Ovary (tissue), 3 donors: Measurements from ENCODE around the gene INS.

Experiments
- CTCF ChIP-seq, 3 donors: fragments of 450-650 bp in 2 of 3; fragments of 200-600 bp in 1 of 3; IDR thresholded peaks; one replicate each; pipeline versions ENCODE4 v1.5.1 to v1.8.0; 2016 to 2022; ENCODE audit warnings: antibody characterized with exemption in 3 of 3, mild to moderate bottlenecking in 1 of 3
- POLR2A ChIP-seq: fragments of 450-650 bp; IDR thresholded peaks from one replicate; pipeline ENCODE4 v1.6.1; 2017; ENCODE audit warnings: antibody characterized with exemption, mild to moderate bottlenecking, moderate library complexity
- donor health status: DM: no; HTN: no; CAD: no.

GRCh38 chr11:2149460-2149859, 11.5 kb downstream of the INS start:
- TF ChIP-seq CTCF (IDR thresholded peaks at IDR 0.05) (no peak), POLR2A (no peak)
